Endodermal cell (in vitro differentiated cells): ENCODE data around the gene PVALEF. TPM values are rescaled to one million over a fixed set of nuclear protein-coding genes. Genes with fewer than 3 reads are reported as not detected.

Experiments
- DNase-seq: peaks from one replicate; pipeline ENCODE4 v3.0.0-alpha.2; 2017
- H3K27ac ChIP-seq: 2 replicates; pipeline ENCODE4 v1.5.1; 2013; ENCODE audit warnings: mild to moderate bottlenecking, low read depth, low read length, moderate library complexity
- H3K27me3 ChIP-seq: 2 replicates; pipeline ENCODE4 v1.6.1; 2013; ENCODE audit warnings: mild to moderate bottlenecking, low read length, moderate library complexity; ENCODE audit not compliant: insufficient read depth, control insufficient read depth, poor library complexity, severe bottlenecking
- H3K36me3 ChIP-seq: 2 replicates; pipeline ENCODE4 v1.7.0; 2013; ENCODE audit warnings: mild to moderate bottlenecking, low read length, moderate library complexity; ENCODE audit not compliant: control insufficient read depth, insufficient read depth
- H3K4me1 ChIP-seq: one replicate; pipeline ENCODE4 v1.7.0; 2013; ENCODE audit warnings: low read length; ENCODE audit not compliant: control insufficient read depth, insufficient read depth
- H3K4me3 ChIP-seq: 2 replicates; pipeline ENCODE4 v1.5.1; 2013; ENCODE audit warnings: mild to moderate bottlenecking, low read length, moderate library complexity
- H3K9ac ChIP-seq: 2 replicates; pipeline ENCODE4 v1.6.1; 2013; ENCODE audit warnings: mild to moderate bottlenecking, low read length, moderate library complexity; ENCODE audit not compliant: poor library complexity, severe bottlenecking; ENCODE audit errors: extremely low read depth
- H3K9me3 ChIP-seq: 2 replicates; pipeline ENCODE4 v1.6.1; 2013; ENCODE audit warnings: mild to moderate bottlenecking, low read length, moderate library complexity; ENCODE audit not compliant: control insufficient read depth
- H3K27ac Mint-ChIP-seq: 2 replicates; pipeline ENCODE4 v1.8.0; 2020; ENCODE audit warnings: mixed read lengths
- H3K27me3 Mint-ChIP-seq: 2 replicates; pipeline ENCODE4 v1.8.0; 2021; ENCODE audit warnings: mild to moderate bottlenecking, mixed read lengths; ENCODE audit not compliant: insufficient read depth
- H3K36me3 Mint-ChIP-seq: 2 replicates; pipeline ENCODE4 v1.8.0; 2020; ENCODE audit warnings: low read depth, mixed read lengths
- H3K4me1 Mint-ChIP-seq: 2 replicates; pipeline ENCODE4 v1.8.0; 2020; ENCODE audit warnings: mixed read lengths
- H3K4me3 Mint-ChIP-seq: 2 replicates; pipeline ENCODE4 v1.8.0; 2020; ENCODE audit warnings: mild to moderate bottlenecking, moderate library complexity, mixed read lengths
- H3K9me3 Mint-ChIP-seq: 2 replicates; pipeline ENCODE4 v1.8.0; 2020; ENCODE audit warnings: mild to moderate bottlenecking, mixed read lengths
- WGBS, 2 experiments: methylation state at CpG; one replicate each; pipeline versions ENCODE4 v1.1.5 to v1.1.7; 2013; ENCODE audit warnings: missing lambda C conversion rate in 2 of 2, mixed read lengths in 1 of 2; ENCODE audit not compliant: insufficient coverage in 1 of 2, insufficient read length in 1 of 2; 5-methylcytosine and 5-hydroxymethylcytosine counted together
- total RNA-seq, 2 donors: library from RNA; stranded (reverse); fragmentation: NEBNext Ultra II Directional in 1 of 2; extraction: Animal tissue kit (Norgen Biotek cat#: 25700) in 1 of 2; gene quantifications; 2 replicates in 1 of 2; 3 replicates in 1 of 2; pipeline ENCODE4 v1.2.1, GENCODE V29; 2021
- TF ChIP-seq, protein P1 (sequence below): fragments of 200-600 bp; sonication (generic); conservative IDR thresholded peaks from 2 replicates; pipeline ENCODE4 v1.5.0; 2021; ENCODE audit warnings: antibody characterized with exemption, mild to moderate bottlenecking

PVALEF gene
- total RNA-seq, 2 donors from 2014 or later, result not detected

GRCh38 chr17:81123052-81124048, 42.0 kb upstream of the PVALEF start:
- Histone ChIP-seq H3K9ac (no peak overlapping the region), H3K4me3 (no peak overlapping the region), H3K27me3 (no peaks in the 10 kb centered on the region), H3K27ac (no peak overlapping the region), H3K36me3 (no peaks in the 10 kb centered on the region), H3K4me1 (no peaks in the 10 kb centered on the region), H3K9me3 (no peaks in the 10 kb centered on the region)
- no peak for DNase-seq
- Mint-ChIP-seq H3K9me3 (no peaks in the 10 kb centered on the region), H3K36me3 (no peaks in the 10 kb centered on the region), H3K4me3 (no peak overlapping the region), H3K27me3 (no peaks in the 10 kb centered on the region), H3K27ac (no peak overlapping the region), H3K4me1 (no peaks in the 10 kb centered on the region)
- TF ChIP-seq, protein P1, sequence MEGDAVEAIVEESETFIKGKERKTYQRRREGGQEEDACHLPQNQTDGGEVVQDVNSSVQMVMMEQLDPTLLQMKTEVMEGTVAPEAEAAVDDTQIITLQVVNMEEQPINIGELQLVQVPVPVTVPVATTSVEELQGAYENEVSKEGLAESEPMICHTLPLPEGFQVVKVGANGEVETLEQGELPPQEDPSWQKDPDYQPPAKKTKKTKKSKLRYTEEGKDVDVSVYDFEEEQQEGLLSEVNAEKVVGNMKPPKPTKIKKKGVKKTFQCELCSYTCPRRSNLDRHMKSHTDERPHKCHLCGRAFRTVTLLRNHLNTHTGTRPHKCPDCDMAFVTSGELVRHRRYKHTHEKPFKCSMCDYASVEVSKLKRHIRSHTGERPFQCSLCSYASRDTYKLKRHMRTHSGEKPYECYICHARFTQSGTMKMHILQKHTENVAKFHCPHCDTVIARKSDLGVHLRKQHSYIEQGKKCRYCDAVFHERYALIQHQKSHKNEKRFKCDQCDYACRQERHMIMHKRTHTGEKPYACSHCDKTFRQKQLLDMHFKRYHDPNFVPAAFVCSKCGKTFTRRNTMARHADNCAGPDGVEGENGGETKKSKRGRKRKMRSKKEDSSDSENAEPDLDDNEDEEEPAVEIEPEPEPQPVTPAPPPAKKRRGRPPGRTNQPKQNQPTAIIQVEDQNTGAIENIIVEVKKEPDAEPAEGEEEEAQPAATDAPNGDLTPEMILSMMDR, result no peak
- 89 to 91% methylated on average over 17 to 39 of the region's 39 CpGs for WGBS, 2 experiments

GRCh38 chr17:81124377-81124776, 40.9 kb upstream of the PVALEF start:
- Histone ChIP-seq H3K27me3 (no peaks in the 10 kb centered on the region), H3K36me3 (no peaks in the 10 kb centered on the region), H3K9ac (no peak overlapping the region), H3K9me3 (no peaks in the 10 kb centered on the region), H3K27ac (no peak overlapping the region), H3K4me3 (no peak overlapping the region), H3K4me1 (no peaks in the 10 kb centered on the region)
- Mint-ChIP-seq H3K4me1 (no peaks in the 10 kb centered on the region), H3K27me3 (no peaks in the 10 kb centered on the region), H3K36me3 (no peaks in the 10 kb centered on the region), H3K27ac (no peak overlapping the region), H3K9me3 (no peaks in the 10 kb centered on the region), H3K4me3 (no peak overlapping the region)
- WGBS, 2 experiments, result 91 to 96% methylated on average over 10 to 18 of the region's 18 CpGs
- TF ChIP-seq, protein P1, result no peak
- no peak for DNase-seq

- no peak for DNase-seq
- no peaks in the 10 kb centered on the region for H3K9me3 ChIP-seq
- no peaks in the 10 kb centered on the region for H3K4me1 Mint-ChIP-seq
- no peaks in the 10 kb centered on the region for H3K36me3 ChIP-seq
- no peak overlapping the region for H3K27ac ChIP-seq
- H3K9ac ChIP-seq, result no peak overlapping the region
- no peaks in the 10 kb centered on the region for H3K9me3 Mint-ChIP-seq
- no peak overlapping the region for H3K4me3 Mint-ChIP-seq
- no peaks in the 10 kb centered on the region for H3K27me3 ChIP-seq
- no peaks in the 10 kb centered on the region for H3K36me3 Mint-ChIP-seq
- TF ChIP-seq, protein P1, result no peak
- 93 to 95% methylated on average over 4 to 14 of the region's 14 CpGs for WGBS, 2 experiments
- H3K27ac Mint-ChIP-seq, result no peak overlapping the region
- no peak overlapping the region for H3K4me3 ChIP-seq
- no peaks in the 10 kb centered on the region for H3K4me1 ChIP-seq
- H3K27me3 Mint-ChIP-seq, result no peaks in the 10 kb centered on the region
Measured at GRCh38 chr17:81125573-81126081, 39.7 kb upstream of the PVALEF start.
